Endothelial cell of umbilical vein (primary cell): Measurements from ENCODE around the gene FSTL4. TPM values are rescaled to one million over a fixed set of nuclear protein-coding genes. Genes with fewer than 3 reads are reported as not detected.

Experiments used
- BruUV-seq: library from RNA; stranded (reverse); fragments of 400-500 nt; replicated peaks from 2 replicates; lab custom pipeline; 2021; lab: Mats Ljungman, UMichigan
- CTCF ChIA-PET: fragments of 300-600, 350-600 bp; sonication (Branson Sonifier 250); formaldehyde crosslinking; loops from one replicate; lab custom pipeline; 2021; ENCODE audit warnings: antibody characterized with exemption, inconsistent platforms; lab: Charles Lee
- POLR2A ChIA-PET: fragments of 300-600, 350-600 bp; sonication (Branson Sonifier 250); formaldehyde crosslinking; loops from one replicate; lab custom pipeline; 2021; ENCODE audit warnings: antibody characterized with exemption, inconsistent platforms; lab: Charles Lee
- DNase-seq: peaks from one replicate; pipeline ENCODE4 v3.0.0-alpha.2; 2011; ENCODE audit warnings: low read depth, low spot score
- FAIRE-seq: peaks from 2 replicates; lab custom pipeline; 2011; peaks lifted over from hg19 to GRCh38; lab: Jason Lieb, UNC
- H2AFZ ChIP-seq: 2 replicates; pipeline ENCODE4 v1.6.0; 2012; ENCODE audit warnings: low read depth, low read length, control low read depth, inconsistent platforms
- H3K27ac ChIP-seq: 2 replicates; pipeline ENCODE4 v1.5.1; 2011; ENCODE audit warnings: low read depth, mild to moderate bottlenecking, control low read depth, low read length, moderate library complexity; ENCODE audit not compliant: insufficient read depth
- H3K27me3 ChIP-seq, 2 experiments: 2 replicates each; pipeline versions ENCODE4 v1.6.0 to v1.6.1; 2011; ENCODE audit warnings: low read length in 2 of 2, mixed read lengths in 1 of 2; ENCODE audit not compliant: control insufficient read depth in 2 of 2, insufficient read depth in 2 of 2
- H3K36me3 ChIP-seq, 2 experiments: 2 replicates in 1 of 2; 3 replicates in 1 of 2; pipeline ENCODE4 v1.5.1; 2011; ENCODE audit warnings: low read length in 2 of 2, mild to moderate bottlenecking in 1 of 2, moderate library complexity in 1 of 2; ENCODE audit not compliant: control insufficient read depth in 2 of 2, insufficient read depth in 2 of 2; ENCODE audit errors: extremely low read depth in 1 of 2
- H3K4me1 ChIP-seq: 3 replicates; pipeline ENCODE4 v1.5.1; 2011; ENCODE audit warnings: mild to moderate bottlenecking, low read length; ENCODE audit not compliant: control insufficient read depth, insufficient read depth; ENCODE audit errors: extremely low read depth
- H3K4me2 ChIP-seq: 2 replicates; pipeline ENCODE4 v1.6.1; 2011; ENCODE audit warnings: low read length, control low read depth, mixed read lengths; ENCODE audit not compliant: insufficient read depth
- H3K4me3 ChIP-seq, 3 experiments: fragments of 200-600 bp in 1 of 3; sonication (generic), shearing (Covaris generic) in 1 of 3; replicated peaks in 1 of 3; 2 replicates each; pipeline ENCODE4 v1.5.1; 2011 to 2016; ENCODE audit warnings: control low read depth in 3 of 3, low read length in 3 of 3, mild to moderate bottlenecking in 2 of 3, inconsistent platforms in 1 of 3, low read depth in 1 of 3, moderate library complexity in 1 of 3; ENCODE audit not compliant: insufficient read depth in 1 of 3
- H3K79me2 ChIP-seq: 2 replicates; pipeline ENCODE4 v1.6.0; 2012; ENCODE audit warnings: low read length, inconsistent platforms; ENCODE audit not compliant: control insufficient read depth, insufficient read depth
- H3K9ac ChIP-seq: replicated peaks from 2 replicates; pipeline ENCODE3; 2011; ENCODE audit warnings: low read length, control low read depth; ENCODE audit not compliant: insufficient read depth; ENCODE audit errors: extremely low read depth
- H3K9me1 ChIP-seq: replicated peaks from 3 replicates; pipeline ENCODE4 v1.6.0; 2011; ENCODE audit warnings: mild to moderate bottlenecking, low read length; ENCODE audit not compliant: control insufficient read depth, insufficient read depth; ENCODE audit errors: extremely low read depth
- H3K9me3 ChIP-seq: replicated peaks from 2 replicates; pipeline ENCODE4 v1.5.1; 2012; ENCODE audit warnings: low read length, inconsistent platforms; ENCODE audit not compliant: control insufficient read depth, insufficient read depth
- H4K20me1 ChIP-seq: replicated peaks from 2 replicates; pipeline ENCODE3; 2011; ENCODE audit warnings: mild to moderate bottlenecking, low read length; ENCODE audit not compliant: control insufficient read depth, insufficient read depth; ENCODE audit errors: extremely low read depth
- CTCF ChIP-seq, 2 donors: IDR thresholded peaks; 1 replicate in 1 of 2; 2 replicates in 1 of 2; pipeline ENCODE4 v1.5.1; 2011; ENCODE audit warnings: low read length in 2 of 2, mild to moderate bottlenecking in 2 of 2, moderate library complexity in 2 of 2, control low read depth in 1 of 2, inconsistent platforms in 1 of 2, low read depth in 1 of 2; ENCODE audit not compliant: insufficient read depth in 1 of 2; ENCODE audit errors: extremely low read depth in 1 of 2
- EZH2 ChIP-seq: IDR thresholded peaks from 2 replicates; pipeline ENCODE4 v1.6.1; 2012; ENCODE audit warnings: borderline replicate concordance, low read depth, mild to moderate bottlenecking, moderate library complexity, low read length, inconsistent platforms; ENCODE audit not compliant: severe bottlenecking
- FOS ChIP-seq: IDR thresholded peaks from 2 replicates; pipeline ENCODE4 v1.6.1; 2011; ENCODE audit warnings: mild to moderate bottlenecking, low read length, moderate library complexity, borderline replicate concordance; ENCODE audit not compliant: insufficient read depth
- GATA2 ChIP-seq: IDR thresholded peaks from 2 replicates; pipeline ENCODE4 v1.7.0; 2011; ENCODE audit warnings: low read depth, mild to moderate bottlenecking, moderate library complexity, mixed read lengths, low read length; ENCODE audit not compliant: insufficient read length, insufficient read depth
- JUN ChIP-seq: IDR thresholded peaks from 2 replicates; pipeline ENCODE4 v1.6.1; 2011; ENCODE audit warnings: borderline replicate concordance, low read depth; ENCODE audit not compliant: insufficient read length, insufficient read depth
- MAX ChIP-seq: IDR thresholded peaks from 2 replicates; pipeline ENCODE4 v1.6.1; 2011; ENCODE audit not compliant: insufficient read depth, insufficient read length
- MYC ChIP-seq: IDR thresholded peaks from one replicate; pipeline ENCODE4 v1.6.1; 2011; ENCODE audit warnings: mild to moderate bottlenecking, low read depth, low read length
- POLR2A ChIP-seq: IDR thresholded peaks from 2 replicates; pipeline ENCODE4 v1.6.1; 2012; ENCODE audit warnings: low read depth, mild to moderate bottlenecking, control low read depth, low read length
- POLR2AphosphoS5 ChIP-seq: IDR thresholded peaks from 2 replicates; pipeline ENCODE4 v1.6.1; 2012; ENCODE audit warnings: low read depth, mild to moderate bottlenecking, control low read depth, low read length, moderate library complexity; ENCODE audit not compliant: insufficient read depth
- dilution Hi-C: fragments of 300-500 bp; cut with MboI; formaldehyde crosslinking; loops from one replicate; pipeline ENCODE4 v1.15.0; 2019; ENCODE audit warnings: low sequenced_read_pairs; ENCODE audit not compliant: extremely low pct_ligation_motif_present
- intact Hi-C: fragments of 100-400 bp; cut with micrococcal nuclease; formaldehyde crosslinking; loops from one replicate; pipeline ENCODE4 v1.10.0; 2022
- polyA plus RNA-seq, 4 experiments: library from polyadenylated mRNA; depleted of rRNA in 3 of 4; stranded (reverse) in 3 of 4; unstranded in 1 of 4; fragments of >200 nt; gene quantifications; 2 replicates each; pipeline versions ENCODE4 v1.2.1 to v1.2.3, GENCODE V29; 2011 to 2012; ENCODE audit warnings: missing spikeins in 1 of 4
- total RNA-seq: library from RNA; stranded (reverse); gene quantifications from 2 replicates; pipeline ENCODE4 v1.2.3, GENCODE V29; 2021

FSTL4 gene
- total and polyA plus RNA-seq, 2 donors (not counting 3 experiments of a cell fraction or from before 2014, with no cell fraction given): 0.18 TPM; not detected in 1

- Histone ChIP-seq H3K9me3 (no peaks in the 10 kb centered on the region), H3K79me2 (no peaks in the 10 kb centered on the region), H3K27ac (no peak overlapping the region), H3K4me2 (no peak overlapping the region), H3K36me3 (no peaks in the 10 kb centered on the region), H3K9ac (no peak overlapping the region), H3K4me3 (no peak overlapping the region), H4K20me1 (no peaks in the 10 kb centered on the region), H3K9me1 (no peaks in the 10 kb centered on the region), H3K4me1 (no peaks in the 10 kb centered on the region), H2AFZ (no peak overlapping the region), H3K27me3 (peaks cover 3% of the 10 kb centered on the region in 2 experiments)
- no peak for DNase-seq
- dilution Hi-C loops: no loop called here
- no peak for TF ChIP-seq GATA2
- no peak for TF ChIP-seq FOS
- no peak for TF ChIP-seq CTCF (IDR thresholded peaks at IDR 0.05; ENCODE audit: extremely low read depth in 1 of 2, insufficient read depth in 1 of 2, low read depth in 1 of 2, low read length in 2 of 2)
- no peak for TF ChIP-seq EZH2
- TF ChIP-seq MYC: no peak
- no peak for TF ChIP-seq POLR2AphosphoS5
- TF ChIP-seq POLR2A: no peak
- no peak for TF ChIP-seq JUN
- TF ChIP-seq MAX: no peak
- CTCF ChIA-PET: interaction anchor here (3.5 kb wide), 1 partner anchor 107 kb away, joined by 22 read pairs; no protein-coding TSS in a partner anchor
- POLR2A ChIA-PET: no interaction called here
- no peak for FAIRE-seq
- BruUV-seq: no TSS peak
- intact Hi-C loops: loop anchor here (5.0 kb wide), 1 partner anchor 109 kb away; no protein-coding TSS in a partner anchor
These were observed 81.2 kb downstream of the FSTL4 start for GRCh38 chr5:133531178-133531577.
